HG03571 (cell line): ENCODE results near the gene VOPP1.
"Not testable (repeated sequence)": the region's sequence is repeated elsewhere in the genome, so short reads cannot be mapped to it uniquely, and the experiment has no call there.

Experiments
- ATAC-seq: cut with Tn5 transposase; IDR thresholded peaks from one replicate; pipeline ENCODE4 v1.9.1; 2021; ENCODE audit not compliant: unreplicated experiment

The VOPP1 gene

DNA sequence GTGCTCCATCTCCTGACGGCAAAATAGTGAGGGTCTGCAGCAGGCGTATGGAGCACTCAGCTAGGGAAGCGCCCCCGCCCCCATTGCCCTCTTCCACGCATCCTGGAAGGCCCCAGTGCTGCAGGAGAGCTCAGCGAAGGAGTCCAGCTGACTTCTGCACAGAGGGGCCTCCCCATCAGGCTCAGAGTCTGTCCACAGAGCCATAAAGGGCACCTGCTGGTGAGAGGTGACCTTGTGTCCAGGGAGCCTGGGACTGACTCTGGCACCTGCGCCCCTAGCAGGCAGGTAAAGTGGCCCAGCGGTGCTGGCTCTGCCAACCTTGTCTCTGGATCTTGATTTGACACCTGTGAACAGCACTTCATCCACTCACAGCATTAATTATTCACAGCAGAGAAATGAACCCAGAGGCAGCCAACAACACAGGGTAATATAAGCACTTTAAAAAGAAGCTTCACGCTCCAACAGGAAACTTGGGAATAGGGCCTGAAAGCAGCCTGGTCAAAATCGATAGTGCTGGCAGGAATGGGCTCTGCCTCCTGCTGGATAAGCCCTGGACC lies 59.6 kb downstream of the VOPP1 start:
- no peak for ATAC-seq

DNA sequence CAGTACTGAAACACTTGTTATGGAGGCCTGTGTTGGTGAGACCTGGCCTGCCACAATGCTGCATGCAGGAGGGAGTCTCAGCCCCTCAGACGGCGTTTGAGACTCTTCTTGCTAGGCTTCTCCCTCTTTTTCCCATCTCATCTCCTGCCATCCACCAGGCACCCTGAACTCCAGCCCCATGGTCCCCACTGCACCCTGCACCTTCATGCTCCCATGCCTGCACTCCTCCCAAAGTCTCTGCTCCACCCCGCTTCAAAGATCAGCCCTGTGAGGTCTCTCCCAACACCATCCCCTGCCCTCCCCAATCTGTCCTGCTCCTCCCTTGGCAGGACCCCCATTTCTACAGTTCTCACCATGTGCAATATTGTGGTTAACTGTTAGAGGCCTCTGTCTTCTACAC lies 61.7 kb downstream of the VOPP1 start:
- no peak for ATAC-seq

DNA sequence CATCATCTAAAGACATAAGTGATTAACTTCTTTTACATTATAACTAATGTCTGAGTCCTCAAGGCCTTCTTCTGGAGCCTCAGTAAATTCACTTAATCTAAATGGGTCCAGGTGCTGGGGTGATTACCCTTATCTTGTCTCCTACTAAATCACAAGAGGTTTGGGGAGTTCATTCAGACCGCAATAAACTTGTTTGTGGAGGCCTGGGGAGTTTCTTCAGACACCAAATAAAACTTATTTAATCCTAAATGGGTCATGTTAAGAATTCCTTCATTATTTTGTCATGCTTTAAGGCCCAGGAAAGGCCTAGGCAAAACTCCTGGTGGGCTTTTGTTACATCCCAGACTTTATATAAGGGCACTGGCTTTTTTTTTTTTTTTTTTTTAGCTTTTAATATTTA lies 62.1 kb downstream of the VOPP1 start:
- not testable (repeated sequence) for ATAC-seq

DNA sequence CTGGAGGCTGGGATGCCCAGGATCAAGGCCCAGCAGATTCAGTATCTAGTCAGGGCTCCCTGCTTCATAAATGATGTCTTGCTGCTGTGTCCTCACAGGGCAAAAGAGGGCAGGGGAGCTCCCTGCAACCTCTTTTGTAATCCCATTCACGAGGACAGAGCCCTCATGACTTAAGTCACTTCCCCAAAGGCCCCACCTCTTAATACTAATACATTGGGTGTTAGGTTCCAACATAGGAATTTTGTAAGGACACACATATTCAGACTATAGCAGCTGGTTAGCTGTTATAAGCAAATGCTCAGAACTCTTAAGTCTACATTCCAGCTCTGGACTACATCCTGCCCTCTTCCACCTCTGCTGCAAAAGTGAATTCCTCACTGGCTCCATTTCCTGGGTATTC lies 63.0 kb downstream of the VOPP1 start:
- ATAC-seq = peak; percentile 5

DNA sequence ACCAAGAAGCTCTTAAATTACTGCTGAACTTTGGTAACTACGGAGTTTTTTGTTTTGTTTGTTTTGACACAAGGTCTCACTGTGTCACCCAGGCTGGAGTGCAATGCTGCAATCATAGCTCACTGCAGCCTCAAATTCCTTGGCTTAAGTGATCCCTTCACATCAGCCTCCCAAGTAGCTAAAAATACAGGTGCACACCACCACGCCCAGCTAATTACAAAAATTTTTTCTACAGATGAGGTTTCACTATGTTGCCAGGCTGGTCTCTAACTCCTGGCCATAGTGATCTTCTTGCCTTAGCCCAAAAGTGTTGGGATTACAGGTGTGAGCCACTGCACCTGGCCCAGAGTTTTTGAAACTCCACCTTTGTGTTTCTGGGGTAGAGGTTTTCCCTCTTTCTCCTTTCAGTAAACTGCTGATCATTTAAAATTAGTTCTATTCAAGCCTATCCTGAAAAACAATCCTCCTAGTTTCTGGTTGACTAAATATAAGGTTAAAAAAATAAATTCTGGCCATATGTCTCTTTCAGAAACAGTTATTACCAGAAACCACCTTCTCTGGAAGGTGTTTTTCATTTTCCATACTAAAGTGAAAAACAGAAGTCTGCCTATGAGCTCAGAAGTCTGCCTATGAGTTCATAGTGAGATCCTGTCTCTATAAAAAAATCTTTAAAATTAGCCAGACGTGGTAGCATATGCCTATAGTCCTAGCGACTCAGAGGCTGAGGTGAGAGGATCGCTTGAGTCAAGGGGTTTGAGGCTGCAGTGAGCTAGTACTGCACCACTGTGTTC lies 63.9 kb downstream of the VOPP1 start:
- peak; percentile 50 for ATAC-seq

DNA sequence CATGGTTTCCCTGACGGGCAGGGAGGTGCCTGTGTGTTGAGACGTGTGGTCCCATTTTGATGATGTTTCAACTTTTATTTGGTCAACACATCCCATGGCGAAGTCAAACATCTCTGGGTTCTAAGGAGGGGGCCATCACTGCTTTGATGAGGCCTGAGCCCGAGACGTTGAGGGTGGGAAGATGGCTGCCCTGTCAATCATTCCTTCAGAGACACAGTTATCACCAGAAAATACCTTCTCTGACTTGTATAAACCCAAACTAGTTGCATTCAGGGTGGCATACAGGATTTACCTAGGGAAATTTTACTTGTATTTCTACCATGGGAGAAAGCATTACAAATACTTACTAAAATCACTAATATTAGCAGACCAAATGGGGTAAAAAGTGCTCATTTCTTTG lies 64.6 kb downstream of the VOPP1 start:
- no peak for ATAC-seq

DNA sequence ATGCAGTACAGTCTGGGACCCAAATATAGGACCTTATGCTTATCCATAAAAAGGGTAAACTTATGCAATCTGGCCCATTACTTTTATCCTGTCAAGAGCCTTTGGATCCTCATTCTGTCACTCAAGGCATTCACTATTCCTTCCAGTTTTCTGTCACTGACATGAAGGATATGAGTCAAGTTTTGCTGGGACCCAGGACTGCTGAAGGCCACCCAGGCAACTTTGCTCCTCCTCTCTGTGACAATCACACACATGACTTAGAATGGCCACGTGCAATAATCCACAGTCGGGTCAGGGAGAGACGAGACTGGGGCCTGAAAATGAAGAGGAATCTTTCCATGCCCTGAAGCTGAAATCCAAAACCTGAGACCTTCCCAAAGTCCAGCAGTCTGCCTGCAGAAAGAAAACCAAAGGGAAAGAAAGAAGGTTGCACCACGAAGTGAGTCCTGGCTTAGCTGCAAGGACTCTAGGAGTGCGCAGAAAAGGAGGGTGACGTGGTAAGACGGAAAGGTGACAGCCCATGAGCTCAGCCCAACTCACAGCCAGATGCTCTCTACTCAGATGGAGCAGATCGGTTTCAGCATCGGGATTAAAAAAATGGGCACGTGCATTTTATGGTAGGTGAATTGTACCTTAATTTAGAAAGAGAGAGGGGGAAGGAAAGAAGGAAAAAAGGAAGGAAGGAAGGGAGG lies 67.2 kb downstream of the VOPP1 start:
- no peak for ATAC-seq

DNA sequence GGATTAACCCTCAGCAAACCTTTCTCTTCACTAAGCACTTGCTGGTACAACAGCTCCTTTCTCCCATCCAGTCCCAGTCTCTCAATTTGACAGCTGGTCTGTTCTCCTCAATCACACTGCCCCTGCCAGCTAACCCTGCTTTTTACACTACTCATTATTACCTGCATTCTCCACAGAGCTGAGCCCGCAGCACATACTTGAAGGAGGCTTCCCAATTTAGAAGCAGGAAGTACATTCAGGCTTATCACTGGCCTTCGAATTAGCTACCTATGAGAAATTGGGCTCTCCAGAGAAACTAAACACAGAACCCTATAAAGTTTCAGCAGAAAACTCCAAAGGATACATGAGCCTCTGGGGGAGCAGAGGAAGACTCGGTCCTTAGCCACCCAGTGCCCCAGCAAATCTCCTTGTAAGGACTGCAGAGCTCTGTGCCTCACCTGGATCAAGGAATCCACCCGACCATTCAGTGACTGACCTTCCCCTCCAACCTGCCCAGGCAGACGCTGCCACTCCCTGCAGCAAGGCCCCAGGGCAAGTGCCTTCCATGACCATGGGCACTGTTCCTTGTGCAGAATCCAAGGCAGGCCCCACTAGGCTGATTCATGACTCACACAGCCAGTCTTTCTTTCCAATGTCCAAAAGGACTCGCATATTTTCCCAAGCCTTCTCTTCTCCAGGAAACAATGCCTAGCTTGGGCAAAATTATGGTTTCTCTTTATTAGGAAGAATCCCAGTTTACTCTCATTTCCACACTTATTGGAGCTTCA lies 68.0 kb downstream of the VOPP1 start:
- ATAC-seq = no peak

DNA sequence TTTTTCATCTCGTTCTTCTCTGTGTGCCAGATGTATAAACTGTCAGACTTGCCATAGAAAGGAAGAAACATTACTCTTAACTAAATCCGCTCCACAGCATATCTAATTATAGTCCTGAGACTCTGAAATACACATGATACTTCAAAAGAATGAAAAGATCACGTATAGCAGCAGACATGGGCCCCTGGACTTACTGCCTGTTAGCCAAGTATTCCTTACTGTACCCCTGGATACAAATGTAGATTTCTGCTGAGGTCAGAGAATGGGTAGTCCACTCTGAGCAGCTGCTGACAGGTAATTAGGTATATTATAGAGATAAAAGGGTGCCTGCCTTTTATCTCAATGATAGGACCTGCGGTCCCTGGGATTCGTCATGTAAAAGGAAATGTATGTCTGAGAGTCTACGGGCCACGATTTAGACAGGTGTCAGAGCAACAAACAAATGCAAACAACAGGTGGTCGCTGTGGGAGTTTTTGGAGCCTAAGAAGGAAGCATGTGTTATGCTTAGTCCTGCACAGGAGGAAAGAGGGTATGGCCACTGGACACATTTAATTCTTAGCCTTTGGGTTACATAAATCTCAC lies 69.4 kb downstream of the VOPP1 start:
- ATAC-seq = no peak

DNA sequence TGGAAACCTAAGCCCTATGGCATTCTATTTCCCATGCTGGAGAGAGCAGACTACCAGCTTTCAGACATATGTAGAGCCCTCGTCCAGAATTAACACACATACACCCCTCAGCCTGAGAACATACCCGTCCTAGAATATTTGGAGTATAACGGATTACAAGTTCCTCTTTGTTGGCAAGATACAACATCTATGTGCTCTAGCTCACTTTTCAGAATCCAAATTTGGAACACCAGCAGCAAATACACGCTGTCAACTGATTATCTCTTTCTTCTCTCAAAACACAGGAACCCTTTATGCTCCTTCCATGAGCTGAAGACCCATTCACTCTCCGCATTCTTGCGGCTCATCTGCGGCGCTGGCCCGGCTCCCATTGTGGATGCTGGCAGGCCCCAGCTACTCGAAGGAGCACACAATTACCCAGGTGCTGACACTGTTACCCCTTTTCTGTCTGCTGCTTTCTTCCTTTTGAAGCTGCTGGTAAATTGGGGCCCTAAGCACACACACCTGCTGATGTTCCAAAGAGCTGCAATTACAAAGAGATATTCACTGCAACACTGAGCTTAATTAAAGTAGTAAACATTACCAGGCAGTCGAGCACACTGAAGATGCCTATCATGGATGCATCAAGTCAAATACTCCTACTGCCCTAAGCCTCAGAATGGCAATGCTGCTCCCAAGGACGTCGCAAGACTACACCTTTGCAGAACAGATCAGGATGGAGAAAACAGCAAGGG lies 70.0 kb downstream of the VOPP1 start:
- ATAC-seq = no peak

DNA sequence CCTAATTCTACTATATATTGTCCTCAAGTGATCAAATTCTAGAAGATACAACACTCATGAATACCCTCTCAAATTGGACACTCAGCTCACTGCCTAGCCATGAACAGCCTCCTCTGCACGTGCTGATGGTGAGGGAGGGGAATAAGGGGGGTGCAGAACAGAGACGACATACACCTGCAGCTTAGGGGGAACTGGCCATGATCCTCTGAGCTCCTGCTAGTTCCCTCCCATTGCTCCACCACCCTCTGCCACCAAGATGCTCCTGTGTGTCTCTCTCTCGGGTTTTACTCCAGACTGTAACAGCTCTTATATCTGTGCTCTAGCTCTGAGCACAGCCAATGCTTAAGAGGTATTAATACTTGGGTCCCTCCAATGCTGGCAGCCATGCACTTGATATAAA lies 70.7 kb downstream of the VOPP1 start:
- ATAC-seq = no peak

DNA sequence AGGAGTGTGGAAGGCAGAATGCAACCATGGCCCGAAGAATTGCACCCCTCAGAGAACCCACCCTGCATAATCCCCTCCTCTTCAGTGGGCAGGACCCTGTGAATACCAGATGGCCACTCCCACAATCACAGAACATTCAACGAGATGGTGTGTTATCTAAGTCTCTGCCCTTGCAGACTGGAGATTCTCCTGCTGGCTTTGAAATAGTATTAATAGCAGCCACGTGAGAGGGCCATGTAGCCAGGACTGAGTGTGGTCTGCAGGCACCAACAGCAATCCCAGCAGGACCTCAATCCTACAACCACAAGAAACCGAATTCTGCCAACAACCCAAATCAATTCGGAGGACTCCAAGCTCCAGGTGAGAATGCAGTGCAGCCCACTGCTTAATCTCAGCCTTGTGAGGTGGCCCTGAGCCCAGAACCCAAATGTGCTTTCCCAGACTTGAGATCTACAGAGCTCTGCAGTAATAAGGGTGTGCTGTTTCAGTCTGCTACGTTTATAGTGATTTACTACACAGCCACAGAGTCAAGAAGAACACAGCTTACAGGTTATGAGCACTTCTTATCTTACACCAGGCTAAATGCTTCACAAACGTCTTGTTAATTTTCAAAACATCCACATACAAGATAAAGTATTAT lies 72.1 kb downstream of the VOPP1 start:
- no peak for ATAC-seq

DNA sequence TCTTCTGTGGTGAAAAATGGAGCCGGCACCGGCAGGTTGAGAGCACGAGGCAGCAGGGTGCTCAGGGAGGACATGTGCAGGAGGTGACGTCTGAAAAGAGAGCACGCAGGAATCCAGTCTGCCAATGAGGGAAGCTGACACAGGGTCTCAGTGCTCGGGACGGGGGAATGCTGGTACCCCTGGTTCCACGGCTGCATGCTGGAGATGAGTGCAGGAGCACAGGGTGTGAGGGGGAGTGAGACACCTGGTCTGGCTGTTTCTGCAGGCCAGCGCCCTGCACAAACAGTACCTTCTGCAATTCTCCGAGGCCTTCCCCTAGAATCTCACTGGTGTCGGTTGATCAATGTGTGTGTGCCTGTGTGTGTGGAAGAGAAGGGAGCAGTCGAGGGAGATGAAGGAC lies 72.7 kb downstream of the VOPP1 start:
- no peak for ATAC-seq

DNA sequence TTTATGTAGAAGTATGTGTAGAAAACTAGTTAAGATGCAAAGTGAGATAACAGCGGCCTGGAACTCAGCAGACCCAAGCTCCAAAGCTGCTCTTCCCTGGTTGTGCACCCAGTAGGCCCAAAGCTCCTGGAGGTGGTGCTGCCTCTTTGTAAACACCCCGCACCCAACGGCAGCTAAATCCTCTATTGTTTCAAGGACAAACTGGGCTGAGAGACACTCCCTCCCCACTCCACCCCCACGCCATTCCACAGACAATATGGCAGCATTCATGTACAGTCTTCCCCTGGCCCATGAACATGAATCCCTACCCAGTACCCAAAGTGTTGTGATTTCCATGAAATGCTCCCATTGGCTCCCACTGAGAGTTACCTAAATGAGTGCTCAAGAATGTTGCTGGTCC lies 73.5 kb downstream of the VOPP1 start:
- ATAC-seq = no peak

DNA sequence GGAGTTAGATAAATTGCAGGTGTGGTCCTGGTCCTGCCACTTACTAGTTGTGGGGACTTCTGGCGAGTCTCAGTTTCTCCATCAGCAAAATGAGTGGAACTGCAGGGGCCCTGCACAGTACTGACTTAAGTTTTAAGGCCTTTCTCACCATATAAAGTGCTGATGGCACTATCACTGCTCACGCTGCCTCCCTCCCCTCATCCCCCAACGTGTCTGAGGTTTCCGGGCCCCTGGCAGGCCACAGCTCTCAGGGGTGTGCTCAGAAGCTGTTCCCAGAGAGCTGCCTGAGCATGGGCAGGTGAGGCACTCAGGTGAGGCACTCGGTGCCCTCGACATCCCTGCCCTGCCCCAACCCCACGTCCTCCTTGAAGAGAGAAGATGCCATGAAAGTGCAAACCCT lies 74.2 kb downstream of the VOPP1 start:
- ATAC-seq = no peak

DNA sequence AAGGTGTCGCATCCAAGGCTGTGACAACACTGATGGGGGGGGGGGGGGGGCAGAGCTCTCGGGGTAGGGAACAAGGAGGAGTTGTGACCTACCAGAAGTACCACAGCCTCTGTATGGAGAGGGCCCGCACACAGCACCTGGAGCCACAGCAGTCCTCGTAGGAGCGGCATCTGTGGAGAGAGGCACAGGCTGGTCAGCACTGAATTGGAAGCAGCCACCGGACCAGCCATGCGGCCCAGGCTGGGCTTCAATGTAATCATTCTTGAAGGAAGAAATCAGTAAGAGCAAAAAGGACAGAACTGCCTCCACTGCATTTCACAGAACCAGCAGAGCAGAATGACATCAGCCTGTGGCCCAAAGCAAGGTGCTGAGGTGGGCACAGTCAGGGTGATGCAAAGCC lies 74.8 kb downstream of the VOPP1 start:
- ATAC-seq = no peak

DNA sequence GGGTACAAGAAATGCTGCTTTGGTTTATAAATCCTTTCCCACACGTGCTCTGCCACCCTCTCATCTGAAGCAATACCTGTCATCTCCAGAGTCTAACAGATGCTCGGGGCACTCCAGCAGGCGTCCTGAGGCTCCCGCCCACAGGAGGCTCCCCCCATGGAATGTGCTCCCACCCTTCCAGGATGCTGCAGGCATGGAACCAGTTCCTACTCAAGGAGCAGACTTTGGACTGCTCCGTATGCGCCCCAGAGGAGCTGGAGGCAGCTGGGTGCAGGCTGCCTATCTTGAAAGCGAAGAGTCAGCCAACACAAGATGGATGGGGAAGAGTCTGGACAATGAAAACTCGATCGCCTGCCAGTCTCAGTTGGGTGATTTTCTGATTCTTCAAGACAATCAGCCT lies 75.4 kb downstream of the VOPP1 start:
- no peak for ATAC-seq

DNA sequence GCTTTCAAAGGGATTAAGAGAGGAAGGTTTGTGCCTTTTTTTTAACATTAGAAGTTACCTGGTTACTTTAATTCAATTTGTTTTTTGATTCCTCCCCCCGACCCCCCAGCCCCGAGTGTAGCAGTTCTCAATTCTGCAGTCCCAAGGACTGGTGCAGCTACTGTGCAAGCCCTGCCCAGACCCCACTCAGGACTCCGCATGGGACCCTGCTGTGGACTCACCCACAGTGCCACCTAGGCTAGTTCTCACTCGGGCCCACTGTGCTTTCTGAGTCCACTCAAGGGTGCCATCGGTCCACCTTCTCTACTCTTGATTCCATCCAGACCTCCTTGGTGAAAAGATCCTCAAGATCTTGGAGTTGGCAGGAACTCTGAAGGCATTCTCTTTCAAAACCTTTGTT lies 77.4 kb downstream of the VOPP1 start:
- no peak for ATAC-seq

DNA sequence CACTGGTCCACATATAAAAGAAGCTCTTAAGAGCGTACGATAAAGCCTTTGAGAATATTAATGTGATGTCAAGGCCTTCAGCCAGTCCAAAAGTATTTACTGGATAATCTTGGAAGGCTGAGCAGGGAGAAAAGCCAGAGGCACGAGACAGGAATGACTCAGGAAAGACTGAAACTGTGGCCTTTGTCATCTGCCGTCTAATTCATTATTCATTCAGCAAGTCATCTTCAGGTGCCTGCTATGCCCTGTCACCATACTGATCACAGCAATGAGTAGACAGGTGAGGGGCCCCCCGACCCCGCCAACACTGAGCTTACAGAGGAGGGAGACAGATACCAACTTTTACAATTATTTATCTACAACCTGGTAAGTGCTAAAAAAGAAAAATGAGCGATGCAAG lies 78.9 kb downstream of the VOPP1 start:
- ATAC-seq = no peak

DNA sequence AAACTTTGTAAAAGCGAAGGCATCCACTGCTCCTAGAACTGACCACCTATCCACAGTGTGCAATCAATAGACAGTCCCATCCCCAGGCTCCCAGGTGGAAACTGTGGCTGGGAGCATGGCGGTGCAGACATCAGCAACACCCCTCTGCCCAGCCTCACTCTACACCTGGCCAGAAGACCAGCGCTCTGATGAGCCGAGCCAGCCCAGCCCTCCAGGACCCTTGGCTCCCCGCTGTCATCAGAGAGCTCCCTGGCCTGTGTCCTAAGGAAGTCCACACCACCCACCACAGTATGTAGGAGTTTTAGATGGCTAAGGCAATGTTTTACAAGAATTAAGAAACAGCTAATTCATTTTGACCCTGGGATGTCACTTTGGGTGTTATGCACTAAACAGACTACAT lies 81.0 kb downstream of the VOPP1 start:
- no peak for ATAC-seq
